ENCODE results near the gene MT1M. TPM values are rescaled to one million over a fixed set of nuclear protein-coding genes. Genes with fewer than 3 reads are reported as not detected.

MT1M gene
- polyA plus RNA-seq, 2 of the 4 experiments (the other 2 are of a cell fraction): not detected

DNA sequence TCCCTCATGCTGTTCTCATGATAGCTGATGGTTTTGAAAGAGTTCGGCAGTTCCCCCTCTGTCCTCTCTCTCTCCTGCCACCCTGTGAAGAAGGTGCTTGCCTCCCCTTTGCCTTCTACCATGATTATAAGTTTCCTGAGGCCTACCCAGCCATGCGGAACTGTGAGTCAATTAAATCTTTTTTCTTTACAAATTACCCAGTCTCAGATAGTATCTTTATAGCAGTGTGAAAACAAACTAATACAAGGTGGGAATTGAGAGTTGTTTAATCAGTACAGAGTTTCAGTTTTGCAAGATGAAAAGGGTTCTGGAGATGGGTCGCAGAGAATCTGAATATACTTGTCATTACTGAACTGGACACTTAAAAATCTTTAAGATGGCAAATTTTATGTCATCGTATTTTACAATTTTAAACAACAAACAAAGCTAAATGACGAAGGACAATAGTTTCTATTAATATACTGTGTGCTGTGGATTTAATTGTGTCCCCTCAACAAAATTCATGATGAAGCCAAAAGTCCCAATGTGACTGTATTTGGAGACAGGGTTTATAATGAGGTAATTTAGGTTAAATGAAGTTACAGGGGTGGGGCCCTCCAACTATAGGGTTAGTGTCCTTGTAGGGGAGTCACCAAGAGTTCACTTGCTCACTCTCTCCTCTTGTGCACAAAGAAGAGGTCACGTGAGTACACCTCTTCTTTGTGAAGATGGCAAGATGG, 38.7 kb upstream of the MT1M start:
- CTCF ChIA-PET: interaction anchor here (1.0 kb wide), 1 partner anchor 109 kb away, joined by 3 read pairs; no protein-coding TSS in a partner anchor
- H3K27ac ChIP-seq: no peak overlapping the region
- no peak overlapping the region for H3K4me3 ChIP-seq
- no peak for FAIRE-seq
- TF ChIP-seq, protein P1, sequence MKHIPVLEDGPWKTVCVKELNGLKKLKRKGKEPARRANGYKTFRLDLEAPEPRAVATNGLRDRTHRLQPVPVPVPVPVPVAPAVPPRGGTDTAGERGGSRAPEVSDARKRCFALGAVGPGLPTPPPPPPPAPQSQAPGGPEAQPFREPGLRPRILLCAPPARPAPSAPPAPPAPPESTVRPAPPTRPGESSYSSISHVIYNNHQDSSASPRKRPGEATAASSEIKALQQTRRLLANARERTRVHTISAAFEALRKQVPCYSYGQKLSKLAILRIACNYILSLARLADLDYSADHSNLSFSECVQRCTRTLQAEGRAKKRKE (CRISPR knock-in tag; IDR thresholded peaks at IDR 0.05; ENCODE audit: low read depth): no peak
- TF ChIP-seq KDM5A (IDR thresholded peaks at IDR 0.05) (no peak), JUNB (IDR thresholded peaks at IDR 0.05) (no peak), MYC (IDR thresholded peaks at IDR 0.05; ENCODE audit: borderline replicate concordance, low read length) (no peak), HOXB5 (CRISPR knock-in tag; IDR thresholded peaks at IDR 0.05) (no peak), PHF8 (IDR thresholded peaks at IDR 0.05; ENCODE audit: borderline replicate concordance, low read depth) (no peak), EHF (CRISPR knock-in tag; IDR thresholded peaks at IDR 0.05) (no peak), CBX2 (IDR thresholded peaks at IDR 0.05; ENCODE audit: borderline replicate concordance, low read depth) (no peak), JUN (IDR thresholded peaks at IDR 0.05) (no peak), HDAC2 (IDR thresholded peaks at IDR 0.05) (no peak), KDM1A (IDR thresholded peaks at IDR 0.05; ENCODE audit: low read depth) (no peak), RAD21 (conservative IDR thresholded peaks at IDR 0.05 in 1 of 2, IDR thresholded peaks at IDR 0.05 in 1 of 2) (no peak), POLR2A (IDR thresholded peaks at IDR 0.05; ENCODE audit: low read length) (no peak)
- TF ChIP-seq, protein P2, sequence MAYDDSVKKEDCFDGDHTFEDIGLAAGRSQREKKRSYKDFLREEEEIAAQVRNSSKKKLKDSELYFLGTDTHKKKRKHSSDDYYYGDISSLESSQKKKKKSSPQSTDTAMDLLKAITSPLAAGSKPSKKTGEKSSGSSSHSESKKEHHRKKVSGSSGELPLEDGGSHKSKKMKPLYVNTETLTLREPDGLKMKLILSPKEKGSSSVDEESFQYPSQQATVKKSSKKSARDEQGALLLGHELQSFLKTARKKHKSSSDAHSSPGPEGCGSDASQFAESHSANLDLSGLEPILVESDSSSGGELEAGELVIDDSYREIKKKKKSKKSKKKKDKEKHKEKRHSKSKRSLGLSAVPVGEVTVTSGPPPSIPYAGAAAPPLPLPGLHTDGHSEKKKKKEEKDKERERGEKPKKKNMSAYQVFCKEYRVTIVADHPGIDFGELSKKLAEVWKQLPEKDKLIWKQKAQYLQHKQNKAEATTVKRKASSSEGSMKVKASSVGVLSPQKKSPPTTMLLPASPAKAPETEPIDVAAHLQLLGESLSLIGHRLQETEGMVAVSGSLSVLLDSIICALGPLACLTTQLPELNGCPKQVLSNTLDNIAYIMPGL (CRISPR knock-in tag; IDR thresholded peaks at IDR 0.05; ENCODE audit: borderline replicate concordance): no peak
- H3K4me2 ChIP-seq: no peak overlapping the region
- no peaks in the 10 kb centered on the region for H3K9me3 ChIP-seq
- POLR2A ChIA-PET: no interaction called here
- 81% methylated on average over 6 of the region's 6 CpGs for WGBS (ENCODE audit: missing lambda C conversion rate)
- no peaks in the 10 kb centered on the region for H3K4me1 ChIP-seq
- ATAC-seq: no peak
- no peak for DNase-seq (ENCODE audit: low read depth in 1 of 2, low spot score in 1 of 2)

DNA sequence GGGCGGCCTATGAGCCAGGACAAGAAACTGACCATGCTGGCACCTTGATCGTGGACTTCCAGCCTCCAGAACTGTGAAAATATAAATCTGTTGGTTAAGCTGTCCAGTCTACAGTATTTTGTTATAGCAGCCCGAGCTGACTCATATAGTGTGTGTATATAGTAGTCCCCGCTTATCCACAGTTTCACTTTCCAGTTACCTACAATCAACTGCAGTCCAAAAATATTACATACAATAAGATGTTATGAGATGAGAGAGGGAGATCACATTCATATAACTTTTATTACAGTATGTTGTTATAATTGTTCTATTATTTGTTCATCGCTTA, 38.2 kb upstream of the MT1M start:
- Histone ChIP-seq H3K27ac (no peak overlapping the region), H3K4me1 (no peaks in the 10 kb centered on the region), H3K4me3 (no peak overlapping the region), H3K9me3 (no peaks in the 10 kb centered on the region), H3K4me2 (no peak overlapping the region)
- DNase-seq (ENCODE audit: low read depth in 1 of 2, low spot score in 1 of 2) (no peak), FAIRE-seq (no peak), ATAC-seq (no peak)
- ChIA-PET POLR2A (no interaction called here), CTCF (interaction anchor here (1.0 kb wide), 1 partner anchor 108 kb away, joined by 3 read pairs; no protein-coding TSS in a partner anchor)
- TF ChIP-seq CHD4 (IDR thresholded peaks at IDR 0.05; ENCODE audit: borderline replicate concordance) (no peak), KDM5A (IDR thresholded peaks at IDR 0.05) (no peak), HOXA7 (CRISPR knock-in tag; IDR thresholded peaks at IDR 0.05) (no peak), FOSB (CRISPR knock-in tag; IDR thresholded peaks at IDR 0.05) (no peak), NR3C1 (IDR thresholded peaks at IDR 0.05) (no peak), FOSL2 (IDR thresholded peaks at IDR 0.05) (no peak), FOSL2 (CRISPR knock-in tag; IDR thresholded peaks at IDR 0.05) (no peak), MAFK (IDR thresholded peaks at IDR 0.05; ENCODE audit: partially characterized antibody) (no peak), HDAC2 (IDR thresholded peaks at IDR 0.05) (no peak), FOXS1 (CRISPR knock-in tag; IDR thresholded peaks at IDR 0.05) (no peak), BHLHE40 (IDR thresholded peaks at IDR 0.05; ENCODE audit: low read depth, low read length) (no peak), JUNB (IDR thresholded peaks at IDR 0.05) (no peak)
- TF ChIP-seq, protein P2 (CRISPR knock-in tag; IDR thresholded peaks at IDR 0.05; ENCODE audit: borderline replicate concordance): no peak
- TF ChIP-seq, protein P3, sequence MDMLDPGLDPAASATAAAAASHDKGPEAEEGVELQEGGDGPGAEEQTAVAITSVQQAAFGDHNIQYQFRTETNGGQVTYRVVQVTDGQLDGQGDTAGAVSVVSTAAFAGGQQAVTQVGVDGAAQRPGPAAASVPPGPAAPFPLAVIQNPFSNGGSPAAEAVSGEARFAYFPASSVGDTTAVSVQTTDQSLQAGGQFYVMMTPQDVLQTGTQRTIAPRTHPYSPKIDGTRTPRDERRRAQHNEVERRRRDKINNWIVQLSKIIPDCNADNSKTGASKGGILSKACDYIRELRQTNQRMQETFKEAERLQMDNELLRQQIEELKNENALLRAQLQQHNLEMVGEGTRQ (IDR thresholded peaks at IDR 0.05): no peak
- TF ChIP-seq, protein P4, sequence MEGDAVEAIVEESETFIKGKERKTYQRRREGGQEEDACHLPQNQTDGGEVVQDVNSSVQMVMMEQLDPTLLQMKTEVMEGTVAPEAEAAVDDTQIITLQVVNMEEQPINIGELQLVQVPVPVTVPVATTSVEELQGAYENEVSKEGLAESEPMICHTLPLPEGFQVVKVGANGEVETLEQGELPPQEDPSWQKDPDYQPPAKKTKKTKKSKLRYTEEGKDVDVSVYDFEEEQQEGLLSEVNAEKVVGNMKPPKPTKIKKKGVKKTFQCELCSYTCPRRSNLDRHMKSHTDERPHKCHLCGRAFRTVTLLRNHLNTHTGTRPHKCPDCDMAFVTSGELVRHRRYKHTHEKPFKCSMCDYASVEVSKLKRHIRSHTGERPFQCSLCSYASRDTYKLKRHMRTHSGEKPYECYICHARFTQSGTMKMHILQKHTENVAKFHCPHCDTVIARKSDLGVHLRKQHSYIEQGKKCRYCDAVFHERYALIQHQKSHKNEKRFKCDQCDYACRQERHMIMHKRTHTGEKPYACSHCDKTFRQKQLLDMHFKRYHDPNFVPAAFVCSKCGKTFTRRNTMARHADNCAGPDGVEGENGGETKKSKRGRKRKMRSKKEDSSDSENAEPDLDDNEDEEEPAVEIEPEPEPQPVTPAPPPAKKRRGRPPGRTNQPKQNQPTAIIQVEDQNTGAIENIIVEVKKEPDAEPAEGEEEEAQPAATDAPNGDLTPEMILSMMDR (IDR thresholded peaks at IDR 0.05): no peak
- TF ChIP-seq, protein P5, sequence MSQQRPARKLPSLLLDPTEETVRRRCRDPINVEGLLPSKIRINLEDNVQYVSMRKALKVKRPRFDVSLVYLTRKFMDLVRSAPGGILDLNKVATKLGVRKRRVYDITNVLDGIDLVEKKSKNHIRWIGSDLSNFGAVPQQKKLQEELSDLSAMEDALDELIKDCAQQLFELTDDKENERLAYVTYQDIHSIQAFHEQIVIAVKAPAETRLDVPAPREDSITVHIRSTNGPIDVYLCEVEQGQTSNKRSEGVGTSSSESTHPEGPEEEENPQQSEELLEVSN (IDR thresholded peaks at IDR 0.05; ENCODE audit: borderline replicate concordance, low read depth): no peak
- TF ChIP-seq, protein P1 (CRISPR knock-in tag; IDR thresholded peaks at IDR 0.05; ENCODE audit: low read depth): no peak
- WGBS (ENCODE audit: missing lambda C conversion rate): 67% methylated on average over 5 of the region's 5 CpGs
